Calu3 (cell line): ENCODE data around the gene LRRN2. TPM values are rescaled to one million over a fixed set of nuclear protein-coding genes. Genes with fewer than 3 reads are reported as not detected.
"Not testable (repeated sequence)": the region's sequence is repeated elsewhere in the genome, so short reads cannot be mapped to it uniquely, and the experiment has no call there.

Source experiments
- BruUV-seq: library from RNA; stranded (reverse); fragments of 400-500 nt; replicated peaks from 2 replicates; lab custom pipeline; 2021; lab: Mats Ljungman, UMichigan
- CTCF ChIA-PET: fragments of 300-600 bp; sonication (Branson Sonifier 250); formaldehyde crosslinking; loops from one replicate; lab custom pipeline; 2022; ENCODE audit warnings: antibody characterized with exemption; lab: Charles Lee
- DNase-seq: peaks from one replicate; pipeline ENCODE4 v3.0.0; 2022
- H3K27ac Mint-ChIP-seq: one replicate; pipeline ENCODE4 v1.8.0; 2022; ENCODE audit warnings: mixed read lengths; ENCODE audit not compliant: unreplicated experiment
- H3K27me3 Mint-ChIP-seq: one replicate; pipeline ENCODE4 v1.8.0; 2022; ENCODE audit warnings: mixed read lengths; ENCODE audit not compliant: unreplicated experiment
- H3K36me3 Mint-ChIP-seq: one replicate; pipeline ENCODE4 v1.8.0; 2022; ENCODE audit warnings: mild to moderate bottlenecking, moderate library complexity, mixed read lengths; ENCODE audit not compliant: insufficient read depth, unreplicated experiment
- H3K4me1 Mint-ChIP-seq: one replicate; pipeline ENCODE4 v1.8.0; 2022; ENCODE audit warnings: mild to moderate bottlenecking, low read depth, mixed read lengths; ENCODE audit not compliant: unreplicated experiment
- H3K4me3 Mint-ChIP-seq: one replicate; pipeline ENCODE4 v1.8.0; 2022; ENCODE audit warnings: mild to moderate bottlenecking, low read depth, moderate library complexity, mixed read lengths; ENCODE audit not compliant: unreplicated experiment
- H3K9me3 Mint-ChIP-seq: one replicate; pipeline ENCODE4 v1.8.0; 2022; ENCODE audit warnings: low read depth, mixed read lengths; ENCODE audit not compliant: unreplicated experiment
- intact Hi-C: fragments of 100-400 bp; cut with micrococcal nuclease; formaldehyde crosslinking; loops from one replicate; pipeline ENCODE4 v1.10.0; 2022; ENCODE audit not compliant: unreplicated experiment
- total RNA-seq: library from RNA; stranded (reverse); gene quantifications from 2 replicates; pipeline ENCODE4 v1.2.3, GENCODE V29; 2022
- TF ChIP-seq, protein P1 (sequence below): fragments of 200-600 bp; IDR thresholded peaks from one replicate; pipeline ENCODE4 v1.8.0; 2022; ENCODE audit warnings: antibody characterized with exemption; ENCODE audit not compliant: unreplicated experiment

LRRN2 gene
- total RNA-seq, 1 experiment from 2014 or later: not detected

DNA sequence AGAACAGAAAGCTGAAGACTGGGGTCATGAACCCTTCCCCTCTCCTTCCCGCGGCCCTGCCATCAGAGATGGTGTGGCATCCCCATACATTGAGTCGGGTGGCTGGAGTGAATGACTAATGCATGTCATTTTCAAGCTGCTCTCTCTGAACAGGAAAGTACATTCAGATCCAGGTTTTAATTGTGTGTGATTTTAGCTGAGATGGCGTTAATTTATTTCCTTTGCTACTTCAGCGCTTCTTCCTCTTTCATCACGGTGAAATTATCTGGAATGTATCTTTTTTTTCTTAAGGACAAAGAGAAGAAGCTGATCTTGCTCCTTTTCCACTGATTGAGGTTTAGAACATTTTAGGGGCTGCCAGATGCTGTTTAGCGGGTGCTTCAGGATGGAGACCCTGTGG is 8.6 kb upstream of the LRRN2 start:
- H3K27ac Mint-ChIP-seq: no peak overlapping the region
- no peaks in the 10 kb centered on the region for H3K4me1 Mint-ChIP-seq
- peaks cover 65% of the 10 kb centered on the region for H3K27me3 Mint-ChIP-seq
- intact Hi-C loops: loop anchor here (5.0 to 10.0 kb wide), 2 partner anchors 68 to 69 kb away; no protein-coding TSS in a partner anchor
- no peak overlapping the region for H3K4me3 Mint-ChIP-seq
- H3K9me3 Mint-ChIP-seq: no peaks in the 10 kb centered on the region
- no peak for DNase-seq
- peaks cover 7% of the 10 kb centered on the region for H3K36me3 Mint-ChIP-seq
- CTCF ChIA-PET: no interaction called here
- no TSS peak for BruUV-seq
- TF ChIP-seq, protein P1, sequence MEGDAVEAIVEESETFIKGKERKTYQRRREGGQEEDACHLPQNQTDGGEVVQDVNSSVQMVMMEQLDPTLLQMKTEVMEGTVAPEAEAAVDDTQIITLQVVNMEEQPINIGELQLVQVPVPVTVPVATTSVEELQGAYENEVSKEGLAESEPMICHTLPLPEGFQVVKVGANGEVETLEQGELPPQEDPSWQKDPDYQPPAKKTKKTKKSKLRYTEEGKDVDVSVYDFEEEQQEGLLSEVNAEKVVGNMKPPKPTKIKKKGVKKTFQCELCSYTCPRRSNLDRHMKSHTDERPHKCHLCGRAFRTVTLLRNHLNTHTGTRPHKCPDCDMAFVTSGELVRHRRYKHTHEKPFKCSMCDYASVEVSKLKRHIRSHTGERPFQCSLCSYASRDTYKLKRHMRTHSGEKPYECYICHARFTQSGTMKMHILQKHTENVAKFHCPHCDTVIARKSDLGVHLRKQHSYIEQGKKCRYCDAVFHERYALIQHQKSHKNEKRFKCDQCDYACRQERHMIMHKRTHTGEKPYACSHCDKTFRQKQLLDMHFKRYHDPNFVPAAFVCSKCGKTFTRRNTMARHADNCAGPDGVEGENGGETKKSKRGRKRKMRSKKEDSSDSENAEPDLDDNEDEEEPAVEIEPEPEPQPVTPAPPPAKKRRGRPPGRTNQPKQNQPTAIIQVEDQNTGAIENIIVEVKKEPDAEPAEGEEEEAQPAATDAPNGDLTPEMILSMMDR: no peak

DNA sequence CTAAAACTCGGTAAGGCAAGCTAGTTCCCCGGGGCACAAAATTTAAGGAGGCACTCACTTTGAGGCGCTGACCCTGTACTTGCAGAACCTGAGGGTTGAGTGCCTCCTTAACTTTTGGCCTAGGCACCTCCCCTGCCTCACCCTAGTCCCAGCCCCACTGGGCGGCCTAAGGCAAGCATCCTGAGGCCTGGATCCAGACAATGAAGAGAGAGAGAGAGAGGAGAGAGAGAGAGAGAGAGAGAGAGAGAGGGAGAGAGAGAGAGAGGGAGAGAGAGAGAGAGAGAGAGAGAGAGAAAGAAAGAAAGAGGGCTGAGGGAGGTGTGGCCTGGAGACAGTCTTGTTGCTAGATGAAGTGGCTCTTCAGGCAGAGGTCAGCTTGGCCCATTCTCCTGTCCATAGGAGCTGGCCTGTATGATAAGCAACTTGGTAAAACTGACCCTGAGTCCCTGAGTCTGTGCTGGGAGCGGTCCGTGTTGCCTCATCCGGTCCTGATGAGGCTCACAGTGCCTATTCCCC is 7.4 kb upstream of the LRRN2 start:
- intact Hi-C loops: loop anchor here (5.0 to 10.0 kb wide), 2 partner anchors 68 to 69 kb away; no protein-coding TSS in a partner anchor

GRCh38 chr1:204692325-204692840 is 6.8 kb upstream of the LRRN2 start:
- no TSS peak for BruUV-seq
- Mint-ChIP-seq H3K36me3 (peaks cover 7% of the 10 kb centered on the region), H3K4me3 (no peak overlapping the region), H3K4me1 (no peaks in the 10 kb centered on the region), H3K27ac (no peak overlapping the region), H3K27me3 (peaks cover 82% of the 10 kb centered on the region), H3K9me3 (no peaks in the 10 kb centered on the region)
- intact Hi-C loops: loop anchor here (5.0 to 10.0 kb wide), 2 partner anchors 68 to 70 kb away; no protein-coding TSS in a partner anchor
- TF ChIP-seq, protein P1: no peak
- CTCF ChIA-PET: interaction anchor here (0.6 to 2.1 kb wide), 7 partner anchors 13 to 831 kb away, joined by 3 to 9 read pairs (median 3); no protein-coding TSS in a partner anchor
- DNase-seq: peak; percentile 22

More for the DNA sequence above, 7.4 kb upstream of the LRRN2 start:
- Mint-ChIP-seq H3K9me3 (no peaks in the 10 kb centered on the region), H3K27ac (no peak overlapping the region), H3K36me3 (peaks cover 7% of the 10 kb centered on the region), H3K4me3 (no peak overlapping the region), H3K4me1 (no peaks in the 10 kb centered on the region), H3K27me3 (peaks cover 78% of the 10 kb centered on the region)
- CTCF ChIA-PET: interaction anchor here (0.6 to 2.1 kb wide), 4 partner anchors 12 to 242 kb away, joined by 3 to 9 read pairs (median 4); no protein-coding TSS in a partner anchor
- DNase-seq: no peak
- no TSS peak for BruUV-seq
- TF ChIP-seq, protein P1: no peak

DNA sequence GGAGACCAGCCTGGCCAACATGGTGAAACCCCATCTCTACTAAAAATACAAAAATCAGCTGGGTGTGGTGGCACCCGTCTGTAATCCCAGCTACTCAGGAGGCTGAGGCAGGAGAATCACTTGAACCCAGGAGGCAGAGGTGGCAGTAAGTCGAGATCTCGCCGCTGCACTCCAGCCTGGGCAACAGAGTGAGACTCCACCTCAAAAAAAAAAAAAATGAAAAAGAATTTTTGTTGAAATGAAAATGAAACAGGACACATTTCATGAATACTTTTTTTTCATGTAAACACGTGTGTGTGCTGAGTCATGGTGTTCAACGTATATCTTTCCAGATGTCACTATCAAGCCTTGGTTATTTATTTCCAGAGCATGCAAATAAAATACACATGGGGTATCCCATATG is 5.8 kb upstream of the LRRN2 start:
- H3K27me3 Mint-ChIP-seq: peaks cover 82% of the 10 kb centered on the region
- not testable (repeated sequence) for H3K9me3 Mint-ChIP-seq, BruUV-seq, H3K27ac Mint-ChIP-seq, H3K4me3 Mint-ChIP-seq, H3K4me1 Mint-ChIP-seq, DNase-seq, H3K36me3 Mint-ChIP-seq
- intact Hi-C loops: loop anchor here (5.0 to 10.0 kb wide), 2 partner anchors 67 to 71 kb away; no protein-coding TSS in a partner anchor
- CTCF ChIA-PET: interaction anchor here (0.8 to 2.1 kb wide), 4 partner anchors 55 to 116 kb away, joined by 3 to 9 read pairs (median 3); no protein-coding TSS in a partner anchor
